ENCODE results near the gene ADO. TPM values are rescaled to one million over a fixed set of nuclear protein-coding genes. Genes with fewer than 3 reads are reported as not detected.

ADO gene
- total RNA-seq, 1 experiment from 2014 or later: 29.3 TPM

GRCh38 chr10:62813453-62813852, 8.9 kb downstream of the ADO start (continued):
- TF ChIP-seq ZSCAN18 (CRISPR knock-in tag; IDR thresholded peaks at IDR 0.05): no peak
- TF ChIP-seq IRF2 (CRISPR knock-in tag; IDR thresholded peaks at IDR 0.05; ENCODE audit: borderline replicate concordance, low read depth): no peak

GRCh38 chr10:62813981-62814380, 9.5 kb downstream of the ADO start:
- Mint-ChIP-seq H3K9me3 (no peaks in the 10 kb centered on the region), H3K27ac (no peak overlapping the region), H3K4me1 (peaks cover 23% of the 10 kb centered on the region), H3K27me3 (ENCODE audit: low read depth) (peaks cover 72% of the 10 kb centered on the region), H3K4me3 (peak overlapping the region; percentile 95), H3K36me3 (no peaks in the 10 kb centered on the region)
- no peak for ATAC-seq
- ChIA-PET POLR2A (interaction anchor here (2.1 kb wide), 1 partner anchor 9 kb away, joined by 6 read pairs; the partner anchor contains the start of gene ADO), CTCF (interaction anchor here (1.4 to 5.9 kb wide), 2 partner anchors 8 to 204 kb away, joined by 5 to 55 read pairs; partner anchors contain the start of gene ADO)
- no peak for DNase-seq (ENCODE audit: low spot score)
- TF ChIP-seq IRF1 (CRISPR knock-in tag; IDR thresholded peaks at IDR 0.05): no peak
- TF ChIP-seq ZNF416 (CRISPR knock-in tag; IDR thresholded peaks at IDR 0.05): no peak
- TF ChIP-seq MLX (CRISPR knock-in tag; IDR thresholded peaks at IDR 0.05): no peak

GRCh38 chr10:62814756-62815380, 10.3 kb downstream of the ADO start:
- no peak overlapping the region for H3K27ac Mint-ChIP-seq
- POLR2A ChIA-PET: interaction anchor here (3.4 kb wide), 1 partner anchor 10 kb away, joined by 28 read pairs; the partner anchor contains the start of gene ADO
- CTCF ChIA-PET: interaction anchor here (1.3 to 5.9 kb wide), 5 partner anchors 9 to 343 kb away, joined by 3 to 99 read pairs (median 3); partner anchors contain the start of gene ADO

More at GRCh38 chr10:62814756-62815380, 10.3 kb downstream of the ADO start:
- no peak for ATAC-seq
- Mint-ChIP-seq H3K9me3 (no peaks in the 10 kb centered on the region), H3K4me3 (peak overlapping the region; percentile 95), H3K27me3 (ENCODE audit: low read depth) (peaks cover 81% of the 10 kb centered on the region), H3K4me1 (peaks cover 30% of the 10 kb centered on the region), H3K36me3 (no peaks in the 10 kb centered on the region)
- TF ChIP-seq ZNF121 (CRISPR knock-in tag; IDR thresholded peaks at IDR 0.05) (no peak), E2F5 (CRISPR knock-in tag; IDR thresholded peaks at IDR 0.05) (0 out of 2 replicates have a peak, but pooled peaks have one; percentile 22), ATF3 (CRISPR knock-in tag; conservative IDR thresholded peaks at IDR 0.05) (no peak), USF2 (CRISPR knock-in tag; IDR thresholded peaks at IDR 0.05) (no peak), ZNF219 (CRISPR knock-in tag; IDR thresholded peaks at IDR 0.05; ENCODE audit: borderline replicate concordance) (no peak), HMGXB4 (CRISPR knock-in tag; IDR thresholded peaks at IDR 0.05) (no peak), GABPB1 (CRISPR knock-in tag; IDR thresholded peaks at IDR 0.05) (no peak), ZNF396 (CRISPR knock-in tag; IDR thresholded peaks at IDR 0.05; ENCODE audit: borderline replicate concordance) (no peak)
- peak; percentile 44 for DNase-seq (ENCODE audit: low spot score)

Measured in WTC11 (cell line).